HEK293T (cell line): ENCODE data around the gene KLF15.

Experiments used
- CTCF ChIA-PET: fragments of 350-600 bp; formaldehyde crosslinking; extraction: SDS; loops from one replicate; lab custom pipeline; 2021; ENCODE audit warnings: antibody characterized with exemption, inconsistent platforms; lab: Yijun Ruan, JAX
- POLR2A ChIA-PET: fragments of 350-600 bp; formaldehyde crosslinking; extraction: SDS; loops from one replicate; lab custom pipeline; 2020; ENCODE audit warnings: antibody characterized with exemption, inconsistent platforms; lab: Yijun Ruan, JAX
- DNase-seq: peaks from one replicate; pipeline ENCODE4 v3.0.0; 2012; ENCODE audit warnings: mixed read lengths; ENCODE audit errors: extremely low spot score
- ARNT ChIP-seq: fragments of 450-650 bp; IDR thresholded peaks from 2 replicates; pipeline ENCODE4 v1.6.1; 2017; ENCODE audit warnings: mild to moderate bottlenecking
- BHLHE40 ChIP-seq: fragments of 450-650 bp; IDR thresholded peaks from 2 replicates; pipeline ENCODE4 v1.6.1; 2016; ENCODE audit warnings: mild to moderate bottlenecking, moderate library complexity, borderline replicate concordance
- CTBP1 ChIP-seq: fragments of 450-650 bp; IDR thresholded peaks from 2 replicates; pipeline ENCODE4 v1.6.1; 2016; ENCODE audit warnings: borderline replicate concordance
- ELF4 ChIP-seq: fragments of 450-650 bp; IDR thresholded peaks from 2 replicates; pipeline ENCODE4 v1.6.1; 2017; ENCODE audit warnings: antibody characterized with exemption
- FOXA1 ChIP-seq: fragments of 450-650 bp; IDR thresholded peaks from 2 replicates; pipeline ENCODE4 v1.6.1; 2016; ENCODE audit warnings: mild to moderate bottlenecking
- FOXK2 ChIP-seq: fragments of 450-650 bp; IDR thresholded peaks from 2 replicates; pipeline ENCODE4 v1.6.1; 2016; ENCODE audit warnings: mild to moderate bottlenecking
- FOXM1 ChIP-seq: fragments of 450-650 bp; IDR thresholded peaks from 2 replicates; pipeline ENCODE4 v1.6.1; 2017; ENCODE audit warnings: mild to moderate bottlenecking, borderline replicate concordance
- HDGF ChIP-seq: fragments of 450-650 bp; IDR thresholded peaks from 2 replicates; pipeline ENCODE4 v1.6.1; 2017; ENCODE audit warnings: antibody characterized with exemption, borderline replicate concordance
- L3MBTL2 ChIP-seq: fragments of 450-650 bp; conservative IDR thresholded peaks from 2 replicates; pipeline ENCODE4 v1.6.1; 2016; ENCODE audit warnings: mild to moderate bottlenecking
- LEF1 ChIP-seq: fragments of 450-650 bp; IDR thresholded peaks from 2 replicates; pipeline ENCODE4 v1.6.1; 2017; ENCODE audit warnings: mild to moderate bottlenecking, borderline replicate concordance
- NFRKB ChIP-seq: fragments of 450-650 bp; IDR thresholded peaks from 2 replicates; pipeline ENCODE4 v1.6.1; 2016; ENCODE audit warnings: mild to moderate bottlenecking, moderate library complexity
- PKNOX1 ChIP-seq: fragments of 450-650 bp; IDR thresholded peaks from 2 replicates; pipeline ENCODE4 v1.6.1; 2016
- SP1 ChIP-seq: fragments of 450-650 bp; IDR thresholded peaks from 2 replicates; pipeline ENCODE4 v1.6.1; 2017
- SUZ12 ChIP-seq: fragments of 450-650 bp; IDR thresholded peaks from 2 replicates; pipeline ENCODE4 v1.6.1; 2016; ENCODE audit warnings: mild to moderate bottlenecking
- TARDBP ChIP-seq: fragments of 450-650 bp; IDR thresholded peaks from 2 replicates; pipeline ENCODE4 v1.6.1; 2016
- ZNF384 ChIP-seq: fragments of 450-650 bp; IDR thresholded peaks from 2 replicates; pipeline ENCODE4 v1.6.1; 2016

Gene KLF15

GRCh38 chr3:126389112-126389793 lies 32.0 kb upstream of the KLF15 start:
- ChIA-PET POLR2A (interaction anchor here (0.8 kb wide), 1 partner anchor 9 kb away, joined by 3 read pairs; no protein-coding TSS in a partner anchor), CTCF (no interaction called here)
- TF ChIP-seq PKNOX1 (no peak), HDGF (0 out of 2 replicates have a peak, but pooled peaks have one; percentile 34), FOXK2 (no peak), L3MBTL2 (peak; percentile 58), SP1 (no peak), ARNT (peak; percentile 38; the same call in 1 of the 2 replicates)
- peak; percentile 85 for DNase-seq

DNA sequence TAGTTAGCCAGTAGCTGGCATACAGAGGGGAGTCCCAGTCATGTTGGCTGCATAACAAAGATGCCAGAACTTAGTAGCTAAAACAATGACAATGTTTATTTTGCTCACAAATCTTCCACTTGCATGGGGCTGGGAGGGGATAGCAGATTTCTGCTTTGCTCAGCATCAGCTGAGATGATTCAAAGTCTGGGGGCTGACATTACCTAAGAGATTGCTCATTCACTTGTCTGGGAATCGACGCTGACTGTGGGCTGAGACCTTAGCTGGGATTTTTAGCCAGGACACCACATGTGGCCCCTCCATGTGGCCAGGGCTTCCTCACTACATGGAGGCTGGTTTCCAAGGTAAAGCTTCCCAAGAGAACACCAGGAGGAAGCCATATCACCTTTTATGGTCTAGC lies 24.8 kb upstream of the KLF15 start:
- TF ChIP-seq L3MBTL2 (no peak), NFRKB (no peak)
- DNase-seq: no peak
- ChIA-PET POLR2A (no interaction called here), CTCF (no interaction called here)

DNA sequence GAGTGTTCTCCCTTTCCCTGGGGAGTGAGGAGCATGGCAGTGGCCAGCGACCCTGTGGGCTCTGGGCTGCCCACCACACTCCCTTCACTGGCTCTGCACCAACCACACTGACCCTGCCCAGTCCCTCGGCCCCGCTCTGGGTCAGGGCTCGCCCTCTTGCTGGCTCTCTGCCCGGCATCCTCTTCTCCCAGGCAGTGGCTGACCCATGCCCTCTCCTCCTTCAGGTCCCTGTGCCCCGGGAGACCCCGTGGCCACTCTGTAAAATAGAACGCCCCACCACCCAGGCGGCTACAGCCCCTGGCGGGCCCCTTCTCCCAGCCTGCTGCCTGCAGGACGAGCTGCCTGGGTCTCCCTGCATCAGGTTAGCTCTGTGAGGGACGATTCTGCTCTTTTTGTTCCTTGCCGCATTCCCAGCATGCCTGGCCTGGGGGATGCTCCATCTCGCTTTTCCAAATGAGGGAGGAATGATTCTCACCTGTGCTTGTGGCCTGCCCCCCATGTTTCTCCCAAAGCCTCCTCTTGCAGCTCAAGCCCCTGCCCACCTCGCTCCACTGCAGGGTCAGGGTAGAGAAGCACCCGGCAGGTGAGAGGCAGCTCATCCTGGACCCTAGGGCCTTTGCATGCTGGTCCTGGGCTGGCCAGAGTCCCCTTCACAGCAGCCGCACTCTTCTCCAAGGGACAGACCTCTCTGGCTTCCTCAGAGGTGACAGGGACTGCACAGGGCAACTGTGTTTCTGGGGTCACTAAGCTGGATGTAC lies 23.0 kb upstream of the KLF15 start:
- DNase-seq: no peak
- ChIA-PET CTCF (no interaction called here), POLR2A (interaction anchor here (0.9 kb wide), 1 partner anchor 9 kb away, joined by 3 read pairs; no protein-coding TSS in a partner anchor)
- TF ChIP-seq ELF4: no peak
- TF ChIP-seq FOXK2: no peak
- TF ChIP-seq CTBP1: no peak
- TF ChIP-seq FOXM1: no peak
- no peak for TF ChIP-seq NFRKB
- no peak for TF ChIP-seq BHLHE40
- no peak for TF ChIP-seq ZNF384
- no peak for TF ChIP-seq HDGF
- TF ChIP-seq PKNOX1: no peak
- no peak for TF ChIP-seq FOXA1
- TF ChIP-seq SUZ12: no peak
- TF ChIP-seq L3MBTL2: no peak
- TF ChIP-seq TARDBP: no peak
- no peak for TF ChIP-seq SP1
- TF ChIP-seq LEF1: no peak
- TF ChIP-seq ARNT: no peak

- no peak for DNase-seq
- POLR2A ChIA-PET: no interaction called here
- TF ChIP-seq ZNF384 (no peak), SP1 (no peak), BHLHE40 (no peak), PKNOX1 (no peak), LEF1 (no peak), CTBP1 (no peak), L3MBTL2 (no peak)
- CTCF ChIA-PET: no interaction called here
Observed at GRCh38 chr3:126378341-126378751, 21.1 kb upstream of the KLF15 start.

- TF ChIP-seq TARDBP (no peak), SP1 (no peak), PKNOX1 (no peak), NFRKB (no peak)
- ChIA-PET CTCF (no interaction called here), POLR2A (no interaction called here)
- no peak for DNase-seq
Observed at GRCh38 chr3:126377211-126377610, 20.0 kb upstream of the KLF15 start.

GRCh38 chr3:126376444-126376843 lies 19.2 kb upstream of the KLF15 start:
- POLR2A ChIA-PET: no interaction called here
- CTCF ChIA-PET: no interaction called here
- no peak for DNase-seq
- TF ChIP-seq ARNT: no peak
- no peak for TF ChIP-seq SP1
- TF ChIP-seq FOXK2: no peak
- no peak for TF ChIP-seq FOXA1
- no peak for TF ChIP-seq BHLHE40
- TF ChIP-seq FOXM1: no peak
- no peak for TF ChIP-seq CTBP1
- no peak for TF ChIP-seq HDGF
- no peak for TF ChIP-seq NFRKB
- TF ChIP-seq SUZ12: no peak
- no peak for TF ChIP-seq L3MBTL2
- no peak for TF ChIP-seq LEF1
- TF ChIP-seq PKNOX1: no peak
- TF ChIP-seq ZNF384: no peak
- TF ChIP-seq TARDBP: no peak
- TF ChIP-seq ELF4: no peak
